Measurements from ENCODE around the gene HECTD1.
"Not testable (repeated sequence)": the region's sequence is repeated elsewhere in the genome, so short reads cannot be mapped to it uniquely, and the experiment has no call there.

Gene HECTD1

GRCh38 chr14:31068235-31068634 is 139.4 kb downstream of the HECTD1 start:
- no peaks in the 10 kb centered on the region for H3K79me2 ChIP-seq (ENCODE audit: control insufficient read depth, insufficient read depth, low read length, poor library complexity)

GRCh38 chr14:31062908-31063307 is 144.7 kb downstream of the HECTD1 start:
- no CpG with 5 or more reads among the region's 8 CpGs for WGBS (ENCODE audit: extremely low coverage, insufficient coverage, insufficient read length)
- H3K14ac ChIP-seq (ENCODE audit: low read length); H3K27ac ChIP-seq (ENCODE audit: low read depth, low read length); H2BK120ac ChIP-seq (ENCODE audit: insufficient read depth, low read length, poor library complexity); H3K4me1 ChIP-seq (ENCODE audit: control insufficient read depth in 1 of 2, insufficient read depth in 2 of 2, low read length in 2 of 2); H3K27me3 ChIP-seq (ENCODE audit: insufficient read depth, low read length); H3K79me2 ChIP-seq (ENCODE audit: control insufficient read depth, insufficient read depth, low read length, poor library complexity); H3K36me3 ChIP-seq (ENCODE audit: control insufficient read depth in 1 of 2, insufficient read depth in 2 of 2, low read length in 2 of 2); H4K12ac ChIP-seq (ENCODE audit: low read depth, low read length); H4K8ac ChIP-seq (ENCODE audit: low read depth, low read length); H2AK5ac ChIP-seq (ENCODE audit: low read length); H3K18ac ChIP-seq (ENCODE audit: low read length); H2BK5ac ChIP-seq (ENCODE audit: low read depth, low read length, poor library complexity); H3K4me2 ChIP-seq (ENCODE audit: low read length); H3K4me3 ChIP-seq (ENCODE audit: low read depth, low read length); H3K23ac ChIP-seq (ENCODE audit: low read length); H3K79me1 ChIP-seq (ENCODE audit: low read length); H3K9me3 ChIP-seq (ENCODE audit: insufficient read depth, low read depth, low read length); H3K4ac ChIP-seq (ENCODE audit: low read depth, low read length); H2BK12ac ChIP-seq (ENCODE audit: low read length); H2AFZ ChIP-seq (ENCODE audit: insufficient read depth, low read length, poor library complexity); H3K9ac ChIP-seq (ENCODE audit: low read length); H4K91ac ChIP-seq (ENCODE audit: low read depth, low read length): not testable (repeated sequence)
- DNase-seq, result peak; percentile 30 to 76

More at GRCh38 chr14:31068235-31068634, 139.4 kb downstream of the HECTD1 start:
- no peak overlapping the region for H4K12ac ChIP-seq (ENCODE audit: low read depth, low read length)
- no peak overlapping the region for H4K8ac ChIP-seq (ENCODE audit: low read depth, low read length)
- no peak overlapping the region for H3K4ac ChIP-seq (ENCODE audit: low read depth, low read length)
- H3K27me3 ChIP-seq (ENCODE audit: insufficient read depth, low read length), result no peaks in the 10 kb centered on the region
- no peak overlapping the region for H2AFZ ChIP-seq (ENCODE audit: insufficient read depth, low read length, poor library complexity)
- H2BK12ac ChIP-seq (ENCODE audit: low read length), result no peak overlapping the region
- H3K27ac ChIP-seq (ENCODE audit: low read depth, low read length), result no peak overlapping the region
- H3K4me2 ChIP-seq (ENCODE audit: low read length), result no peak overlapping the region
- H3K18ac ChIP-seq (ENCODE audit: low read length), result no peak overlapping the region
- peaks cover 2% of the 10 kb centered on the region for H3K79me1 ChIP-seq (ENCODE audit: low read length)
- H2BK120ac ChIP-seq (ENCODE audit: insufficient read depth, low read length, poor library complexity), result no peak overlapping the region
- no peak for DNase-seq
- H2BK5ac ChIP-seq (ENCODE audit: low read depth, low read length, poor library complexity), result no peak overlapping the region
- H3K23ac ChIP-seq (ENCODE audit: low read length), result no peak overlapping the region
- H3K36me3 ChIP-seq (ENCODE audit: control insufficient read depth in 1 of 2, insufficient read depth in 2 of 2, low read length in 2 of 2), result no peaks in the 10 kb centered on the region
- H3K4me3 ChIP-seq (ENCODE audit: low read depth, low read length), result no peak overlapping the region
- H3K14ac ChIP-seq (ENCODE audit: low read length), result no peak overlapping the region
- no peak overlapping the region for H3K9ac ChIP-seq (ENCODE audit: low read length)
- WGBS (ENCODE audit: extremely low coverage, insufficient coverage, insufficient read length), result no CpG with 5 or more reads among the region's 1 CpG
- H4K91ac ChIP-seq (ENCODE audit: low read depth, low read length), result no peak overlapping the region
- no peaks in the 10 kb centered on the region for H3K9me3 ChIP-seq (ENCODE audit: insufficient read depth, low read depth, low read length)
- H3K4me1 ChIP-seq (ENCODE audit: control insufficient read depth in 1 of 2, insufficient read depth in 2 of 2, low read length in 2 of 2), result peaks cover 3% of the 10 kb centered on the region in 2 experiments
- H2AK5ac ChIP-seq (ENCODE audit: low read length), result no peak overlapping the region

GRCh38 chr14:31060253-31060875 is 147.2 kb downstream of the HECTD1 start:
- no peaks in the 10 kb centered on the region for H3K79me2 ChIP-seq (ENCODE audit: control insufficient read depth, insufficient read depth, low read length, poor library complexity)
- no peak overlapping the region for H3K9ac ChIP-seq (ENCODE audit: low read length)
- DNase-seq, result peak in 1 of 2 donors; percentile 44
- no peak overlapping the region for H3K4ac ChIP-seq (ENCODE audit: low read depth, low read length)
- no peak overlapping the region for H3K18ac ChIP-seq (ENCODE audit: low read length)
- H4K12ac ChIP-seq (ENCODE audit: low read depth, low read length), result no peak overlapping the region
- no peak overlapping the region for H2AK5ac ChIP-seq (ENCODE audit: low read length)
- H3K9me3 ChIP-seq (ENCODE audit: insufficient read depth, low read depth, low read length), result no peaks in the 10 kb centered on the region
- H3K36me3 ChIP-seq (ENCODE audit: control insufficient read depth in 1 of 2, insufficient read depth in 2 of 2, low read length in 2 of 2), result no peaks in the 10 kb centered on the region
- no CpG with 5 or more reads among the region's 6 CpGs for WGBS (ENCODE audit: extremely low coverage, insufficient coverage, insufficient read length)
- no peaks in the 10 kb centered on the region for H3K79me1 ChIP-seq (ENCODE audit: low read length)
- H2BK120ac ChIP-seq (ENCODE audit: insufficient read depth, low read length, poor library complexity), result no peak overlapping the region
- H3K4me2 ChIP-seq (ENCODE audit: low read length), result no peak overlapping the region
- H4K8ac ChIP-seq (ENCODE audit: low read depth, low read length), result no peak overlapping the region
- H3K14ac ChIP-seq (ENCODE audit: low read length), result no peak overlapping the region
- no peak overlapping the region for H3K27ac ChIP-seq (ENCODE audit: low read depth, low read length)
- H3K4me1 ChIP-seq (ENCODE audit: control insufficient read depth in 1 of 2, insufficient read depth in 2 of 2, low read length in 2 of 2), result peaks cover 0 to 3% of the 10 kb centered on the region in 2 experiments
- no peak overlapping the region for H3K4me3 ChIP-seq (ENCODE audit: low read depth, low read length)
- no peak overlapping the region for H2AFZ ChIP-seq (ENCODE audit: insufficient read depth, low read length, poor library complexity)
- H3K23ac ChIP-seq (ENCODE audit: low read length), result no peak overlapping the region
- H2BK5ac ChIP-seq (ENCODE audit: low read depth, low read length, poor library complexity), result no peak overlapping the region
- H4K91ac ChIP-seq (ENCODE audit: low read depth, low read length), result no peak overlapping the region
- no peak overlapping the region for H2BK12ac ChIP-seq (ENCODE audit: low read length)
- H3K27me3 ChIP-seq (ENCODE audit: insufficient read depth, low read length), result no peaks in the 10 kb centered on the region

GRCh38 chr14:31059152-31059924 is 148.3 kb downstream of the HECTD1 start:
- H3K9me3 ChIP-seq (ENCODE audit: insufficient read depth, low read depth, low read length), result no peaks in the 10 kb centered on the region
- no peak overlapping the region for H3K18ac ChIP-seq (ENCODE audit: low read length)
- no peak overlapping the region for H2BK120ac ChIP-seq (ENCODE audit: insufficient read depth, low read length, poor library complexity)
- H3K27ac ChIP-seq (ENCODE audit: low read depth, low read length), result no peak overlapping the region
- no peak overlapping the region for H4K91ac ChIP-seq (ENCODE audit: low read depth, low read length)
- no peak overlapping the region for H3K4me3 ChIP-seq (ENCODE audit: low read depth, low read length)
- H4K12ac ChIP-seq (ENCODE audit: low read depth, low read length), result no peak overlapping the region
- peak; percentile 75 to 76 for DNase-seq
- no CpG with 5 or more reads among the region's 1 CpG for WGBS (ENCODE audit: extremely low coverage, insufficient coverage, insufficient read length)
- H4K8ac ChIP-seq (ENCODE audit: low read depth, low read length), result no peak overlapping the region
- H2BK5ac ChIP-seq (ENCODE audit: low read depth, low read length, poor library complexity), result no peak overlapping the region
- H2AK5ac ChIP-seq (ENCODE audit: low read length), result no peak overlapping the region
- H3K14ac ChIP-seq (ENCODE audit: low read length), result no peak overlapping the region
- no peaks in the 10 kb centered on the region for H3K36me3 ChIP-seq (ENCODE audit: control insufficient read depth in 1 of 2, insufficient read depth in 2 of 2, low read length in 2 of 2)
- H3K23ac ChIP-seq (ENCODE audit: low read length), result no peak overlapping the region
- no peak overlapping the region for H3K9ac ChIP-seq (ENCODE audit: low read length)
- no peaks in the 10 kb centered on the region for H3K79me2 ChIP-seq (ENCODE audit: control insufficient read depth, insufficient read depth, low read length, poor library complexity)
- H3K4me2 ChIP-seq (ENCODE audit: low read length), result no peak overlapping the region
- H3K4ac ChIP-seq (ENCODE audit: low read depth, low read length), result no peak overlapping the region
- no peaks in the 10 kb centered on the region for H3K27me3 ChIP-seq (ENCODE audit: insufficient read depth, low read length)
- no peak overlapping the region for H2BK12ac ChIP-seq (ENCODE audit: low read length)
- no peaks in the 10 kb centered on the region for H3K79me1 ChIP-seq (ENCODE audit: low read length)
- H3K4me1 ChIP-seq (ENCODE audit: control insufficient read depth in 1 of 2, insufficient read depth in 2 of 2, low read length in 2 of 2), result peaks cover 0 to 3% of the 10 kb centered on the region in 2 experiments
- H2AFZ ChIP-seq (ENCODE audit: insufficient read depth, low read length, poor library complexity), result no peak overlapping the region
